Loucy (cell line): Measurements from ENCODE around the gene CTXN2.

Source experiments
- H2AFZ ChIP-seq: fragments of 200-600 bp; sonication (generic); 2 replicates; pipeline ENCODE4 v1.6.0; 2016; ENCODE audit warnings: antibody characterized with exemption, mild to moderate bottlenecking, low read length, moderate library complexity
- H3F3A ChIP-seq: fragments of 200-600 bp; 2 replicates; pipeline ENCODE4 v1.6.0; 2016; ENCODE audit warnings: antibody characterized with exemption, low read depth, mild to moderate bottlenecking
- H3K27me3 ChIP-seq: fragments of 200-600 bp; sonication (generic); 2 replicates; pipeline ENCODE4 v1.6.1; 2014; ENCODE audit warnings: low read length, mild to moderate bottlenecking; ENCODE audit not compliant: insufficient read depth, poor library complexity, severe bottlenecking
- H3K36me3 ChIP-seq: fragments of 200-600 bp; sonication (generic); 2 replicates; pipeline ENCODE4 v1.6.1; 2016; ENCODE audit warnings: low read length; ENCODE audit not compliant: insufficient read depth
- H3K4me1 ChIP-seq: fragments of 200-600 bp; sonication (generic); 2 replicates; pipeline ENCODE4 v1.5.1; 2014; ENCODE audit warnings: low read length, mild to moderate bottlenecking; ENCODE audit not compliant: insufficient read depth, poor library complexity, severe bottlenecking
- H3K4me2 ChIP-seq: fragments of 200-600 bp; sonication (generic); 2 replicates; pipeline ENCODE4 v1.6.0; 2014; ENCODE audit warnings: antibody characterized with exemption, low read length, low read depth, mild to moderate bottlenecking; ENCODE audit not compliant: poor library complexity, severe bottlenecking
- H3K4me3 ChIP-seq: fragments of 200-600 bp; sonication (generic); 2 replicates; pipeline ENCODE4 v1.5.1; 2014; ENCODE audit warnings: low read length, mild to moderate bottlenecking, mixed read lengths; ENCODE audit not compliant: poor library complexity, severe bottlenecking
- H3K79me2 ChIP-seq: fragments of 200-600 bp; sonication (generic); 2 replicates; pipeline ENCODE4 v1.6.1; 2014; ENCODE audit warnings: low read length; ENCODE audit not compliant: insufficient read depth
- H3K9ac ChIP-seq: fragments of 200-600 bp; sonication (generic); 2 replicates; pipeline ENCODE4 v1.6.0; 2014; ENCODE audit warnings: mild to moderate bottlenecking, low read depth, low read length, moderate library complexity; ENCODE audit not compliant: poor library complexity, severe bottlenecking
- H3K9me2 ChIP-seq: fragments of 200-600 bp; sonication (generic); replicated peaks from 2 replicates; pipeline ENCODE4 v1.6.1; 2016; ENCODE audit warnings: low read depth, low read length, mixed read lengths
- H3K9me3 ChIP-seq: fragments of 200-600 bp; sonication (generic); 2 replicates; pipeline ENCODE4 v1.6.1; 2014; ENCODE audit warnings: mild to moderate bottlenecking, antibody characterized with exemption, low read length, low read depth; ENCODE audit not compliant: insufficient read depth
- H4K20me1 ChIP-seq: fragments of 200-600 bp; sonication (generic); 2 replicates; pipeline ENCODE4 v1.6.0; 2014; ENCODE audit warnings: antibody characterized with exemption, low read length, mild to moderate bottlenecking; ENCODE audit not compliant: insufficient read depth, poor library complexity, severe bottlenecking
- EZH2phosphoT487 ChIP-seq: fragments of 200-600 bp; IDR thresholded peaks from 2 replicates; pipeline ENCODE4 v1.6.1; 2018; ENCODE audit warnings: antibody characterized with exemption, mild to moderate bottlenecking, moderate library complexity, borderline replicate concordance
- TF ChIP-seq, protein P1 (sequence below): fragments of 200-600 bp; sonication (generic); conservative IDR thresholded peaks from 2 replicates; pipeline ENCODE4 v1.5.1; 2014; ENCODE audit warnings: mild to moderate bottlenecking, antibody characterized with exemption, low read length

CTXN2 gene

DNA sequence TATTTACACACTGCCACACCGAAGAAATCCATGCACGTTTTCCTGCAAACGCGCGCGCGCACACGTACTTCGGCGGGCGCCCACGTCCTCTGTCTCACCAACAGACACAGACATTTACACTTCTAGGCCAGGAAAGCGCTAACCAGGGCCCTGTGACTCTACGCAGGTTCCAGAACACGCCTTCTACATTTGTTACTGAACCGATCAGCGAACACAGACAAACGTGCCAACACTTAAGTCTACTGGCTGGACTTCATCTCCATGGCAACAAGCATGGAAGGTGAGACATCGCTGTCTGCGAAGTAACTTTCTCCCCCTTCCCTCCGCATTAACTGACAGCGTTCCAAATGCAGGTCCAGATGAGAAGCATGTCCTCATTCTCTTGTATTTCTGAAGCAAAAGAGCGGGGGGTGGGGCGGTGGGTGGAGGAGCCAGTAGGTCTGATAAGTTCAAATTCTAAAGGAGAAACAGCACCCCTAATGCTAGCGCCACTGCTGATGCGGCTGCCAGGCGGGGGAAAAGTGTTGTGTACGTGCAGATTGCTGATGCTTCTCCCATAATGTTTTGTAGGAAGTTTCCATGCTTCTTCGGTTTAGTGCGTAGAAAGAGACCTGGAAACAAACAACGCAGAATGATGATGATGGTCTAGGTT is at the start of gene CTXN2:
CTXN2 (plus strand) TSS at position 92 of the 652 bp plus-strand sequence. CDS start 9,636 bp downstream, outside the sequence.
- no peak within 1 kb of the TSS for H3K4me2 ChIP-seq
- H4K20me1 ChIP-seq: no peaks in the 10 kb centered on the region
- no peak within 1 kb of the TSS for H2AFZ ChIP-seq
- no peaks in the 10 kb centered on the region for H3K4me1 ChIP-seq
- H3K79me2 ChIP-seq: no peaks in the 10 kb centered on the region
- no peaks in the 10 kb centered on the region for H3K36me3 ChIP-seq
- H3K4me3 ChIP-seq: no peak within 1 kb of the TSS
- H3K9ac ChIP-seq: no peak within 1 kb of the TSS
- H3K27me3 ChIP-seq: no peaks in the 10 kb centered on the region
- no peaks in the 10 kb centered on the region; the same call in 1 of the 2 replicates for H3K9me2 ChIP-seq
- TF ChIP-seq, protein P1, sequence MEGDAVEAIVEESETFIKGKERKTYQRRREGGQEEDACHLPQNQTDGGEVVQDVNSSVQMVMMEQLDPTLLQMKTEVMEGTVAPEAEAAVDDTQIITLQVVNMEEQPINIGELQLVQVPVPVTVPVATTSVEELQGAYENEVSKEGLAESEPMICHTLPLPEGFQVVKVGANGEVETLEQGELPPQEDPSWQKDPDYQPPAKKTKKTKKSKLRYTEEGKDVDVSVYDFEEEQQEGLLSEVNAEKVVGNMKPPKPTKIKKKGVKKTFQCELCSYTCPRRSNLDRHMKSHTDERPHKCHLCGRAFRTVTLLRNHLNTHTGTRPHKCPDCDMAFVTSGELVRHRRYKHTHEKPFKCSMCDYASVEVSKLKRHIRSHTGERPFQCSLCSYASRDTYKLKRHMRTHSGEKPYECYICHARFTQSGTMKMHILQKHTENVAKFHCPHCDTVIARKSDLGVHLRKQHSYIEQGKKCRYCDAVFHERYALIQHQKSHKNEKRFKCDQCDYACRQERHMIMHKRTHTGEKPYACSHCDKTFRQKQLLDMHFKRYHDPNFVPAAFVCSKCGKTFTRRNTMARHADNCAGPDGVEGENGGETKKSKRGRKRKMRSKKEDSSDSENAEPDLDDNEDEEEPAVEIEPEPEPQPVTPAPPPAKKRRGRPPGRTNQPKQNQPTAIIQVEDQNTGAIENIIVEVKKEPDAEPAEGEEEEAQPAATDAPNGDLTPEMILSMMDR: no peak
- TF ChIP-seq EZH2phosphoT487: no peak
- no peaks in the 10 kb centered on the region for H3F3A ChIP-seq
- H3K9me3 ChIP-seq: no peaks in the 10 kb centered on the region

DNA sequence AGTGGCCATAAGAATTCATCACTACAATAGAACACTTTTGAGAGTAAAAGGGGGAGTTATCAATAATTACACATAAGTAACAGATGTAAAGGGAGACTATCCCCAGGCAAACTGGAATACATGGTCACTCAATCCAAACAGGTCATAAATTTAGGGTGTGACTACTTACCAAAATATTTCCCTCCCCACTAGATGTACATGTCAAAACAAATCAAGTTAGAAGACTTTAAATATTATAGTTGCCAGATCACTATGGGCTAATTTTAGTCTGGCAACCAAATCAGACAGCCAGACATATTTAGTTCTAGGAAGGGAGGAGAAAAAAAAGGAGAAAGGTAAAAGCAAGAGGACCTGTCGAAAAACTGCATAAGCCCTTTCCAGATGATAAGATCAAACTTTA is 47.6 kb upstream of the CTXN2 start:
- H3K4me2 ChIP-seq: no peak overlapping the region
- H3F3A ChIP-seq: no peaks in the 10 kb centered on the region
- H3K27me3 ChIP-seq: no peaks in the 10 kb centered on the region
- H3K9me2 ChIP-seq: no peaks in the 10 kb centered on the region
- H3K9ac ChIP-seq: no peak overlapping the region
- H3K4me1 ChIP-seq: no peaks in the 10 kb centered on the region
- no peaks in the 10 kb centered on the region for H3K9me3 ChIP-seq
- no peaks in the 10 kb centered on the region for H3K79me2 ChIP-seq
- H3K36me3 ChIP-seq: peaks cover 32% of the 10 kb centered on the region
- no peak for TF ChIP-seq EZH2phosphoT487
- TF ChIP-seq, protein P1: no peak
- no peak overlapping the region for H2AFZ ChIP-seq
- H4K20me1 ChIP-seq: no peaks in the 10 kb centered on the region
- no peak overlapping the region for H3K4me3 ChIP-seq

DNA sequence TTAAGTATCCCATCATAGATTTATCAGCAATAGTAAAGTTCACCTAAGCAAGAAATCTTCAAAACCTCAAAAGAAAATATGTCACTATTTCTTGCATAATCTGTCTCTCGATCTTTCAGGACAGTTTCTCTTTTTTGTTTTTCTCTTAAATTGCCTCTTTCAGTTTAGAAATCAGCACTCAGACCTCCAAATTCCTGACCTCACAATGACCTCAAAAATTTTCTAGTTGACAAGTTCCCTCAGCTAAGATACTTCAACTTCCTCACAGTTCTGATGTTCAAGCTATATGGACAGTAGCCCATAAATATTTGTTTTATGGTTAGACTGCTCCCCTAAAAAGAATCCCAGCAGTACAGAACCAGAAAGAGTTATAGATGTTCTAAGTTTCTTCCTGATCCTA is 46.6 kb upstream of the CTXN2 start:
- Histone ChIP-seq H3K9me3 (no peaks in the 10 kb centered on the region), H2AFZ (no peak overlapping the region), H3K9ac (no peak overlapping the region), H3K79me2 (no peaks in the 10 kb centered on the region), H3K9me2 (no peaks in the 10 kb centered on the region), H3K27me3 (no peaks in the 10 kb centered on the region), H4K20me1 (no peaks in the 10 kb centered on the region), H3K36me3 (peaks cover 39% of the 10 kb centered on the region), H3K4me2 (no peak overlapping the region), H3K4me1 (no peaks in the 10 kb centered on the region), H3K4me3 (no peak overlapping the region), H3F3A (no peaks in the 10 kb centered on the region)
- no peak for TF ChIP-seq EZH2phosphoT487
- TF ChIP-seq, protein P1: no peak
